Natural killer cell treated with Interleukin-12 subunit alpha and Interleukin-12 subunit beta and Interleukin-15 and Interleukin-18, amount 100 ng/mL, for 72 hours (primary cell): ENCODE data around the gene HRH4. TPM values are rescaled to one million over a fixed set of nuclear protein-coding genes. Genes with fewer than 3 reads are reported as not detected.

ENCODE experiments used
- ATAC-seq, 2 donors: fragments of 150-1000 bp; cut with Tn5 transposase in 1 of 2; sonication (Bioruptor Pico), chemical (Tn5 transposase) in 1 of 2; 2 replicates each; pipeline ENCODE4 v1.10.0; 2021
- DNase-seq: peaks from one replicate; pipeline ENCODE4 v3.0.0; 2022; ENCODE audit warnings: low spot score
- H3K27ac Mint-ChIP-seq, 2 donors: 1 replicate in 1 of 2; 2 replicates in 1 of 2; pipeline ENCODE4 v1.8.0; 2022; ENCODE audit warnings: mixed read lengths in 2 of 2, mild to moderate bottlenecking in 1 of 2, moderate library complexity in 1 of 2
- H3K27me3 Mint-ChIP-seq, 2 donors: 1 replicate in 1 of 2; 2 replicates in 1 of 2; pipeline ENCODE4 v1.8.0; 2022; ENCODE audit warnings: mixed read lengths in 2 of 2
- H3K36me3 Mint-ChIP-seq: one replicate; pipeline ENCODE4 v1.8.0; 2022; ENCODE audit warnings: mixed read lengths
- H3K4me1 Mint-ChIP-seq, 2 donors: 1 replicate in 1 of 2; 2 replicates in 1 of 2; pipeline ENCODE4 v1.8.0; 2022; ENCODE audit warnings: low read depth in 2 of 2, mixed read lengths in 2 of 2, mild to moderate bottlenecking in 1 of 2
- H3K4me3 Mint-ChIP-seq: one replicate; pipeline ENCODE4 v1.8.0; 2022; ENCODE audit warnings: mixed read lengths
- H3K9me3 Mint-ChIP-seq: 2 replicates; pipeline ENCODE4 v1.8.0; 2022; ENCODE audit warnings: mixed read lengths
- total RNA-seq, 2 donors: library from RNA; stranded (reverse); gene quantifications; one replicate each; pipeline ENCODE4 v1.2.3, GENCODE V29; 2022

The HRH4 gene
- total RNA-seq, 2 donors from 2014 or later, result 0.53 TPM; not detected in 1

GRCh38 chr18:24475926-24476589 lies 15.6 kb downstream of the HRH4 start:
- Mint-ChIP-seq H3K9me3 (no peaks in the 10 kb centered on the region), H3K27me3 (peaks cover 18 to 23% of the 10 kb centered on the region in 2 donors), H3K27ac (no peak overlapping the region), H3K36me3 (no peaks in the 10 kb centered on the region), H3K4me3 (no peak overlapping the region), H3K4me1 (no peaks in the 10 kb centered on the region)
- no peak for ATAC-seq
- DNase-seq, result no peak

GRCh38 chr18:24479371-24479770 lies 18.9 kb downstream of the HRH4 start:
- ATAC-seq (no peak), DNase-seq (no peak)
- no peak overlapping the region for H3K4me3 Mint-ChIP-seq
- H3K27ac Mint-ChIP-seq, result no peak overlapping the region
- peaks cover 8 to 23% of the 10 kb centered on the region in 2 donors for H3K27me3 Mint-ChIP-seq
- H3K9me3 Mint-ChIP-seq, result no peaks in the 10 kb centered on the region
- no peaks in the 10 kb centered on the region for H3K36me3 Mint-ChIP-seq
- H3K4me1 Mint-ChIP-seq, result no peaks in the 10 kb centered on the region

- Mint-ChIP-seq H3K27ac (no peak overlapping the region), H3K9me3 (no peaks in the 10 kb centered on the region), H3K4me3 (no peak overlapping the region), H3K27me3 (peaks cover 13% of the 10 kb centered on the region in 2 donors), H3K36me3 (no peaks in the 10 kb centered on the region), H3K4me1 (peaks cover 0 to 4% of the 10 kb centered on the region in 2 donors)
- ATAC-seq, result no peak
- no peak for DNase-seq
These were observed 22.4 kb downstream of the HRH4 start for GRCh38 chr18:24482821-24483220.

DNA sequence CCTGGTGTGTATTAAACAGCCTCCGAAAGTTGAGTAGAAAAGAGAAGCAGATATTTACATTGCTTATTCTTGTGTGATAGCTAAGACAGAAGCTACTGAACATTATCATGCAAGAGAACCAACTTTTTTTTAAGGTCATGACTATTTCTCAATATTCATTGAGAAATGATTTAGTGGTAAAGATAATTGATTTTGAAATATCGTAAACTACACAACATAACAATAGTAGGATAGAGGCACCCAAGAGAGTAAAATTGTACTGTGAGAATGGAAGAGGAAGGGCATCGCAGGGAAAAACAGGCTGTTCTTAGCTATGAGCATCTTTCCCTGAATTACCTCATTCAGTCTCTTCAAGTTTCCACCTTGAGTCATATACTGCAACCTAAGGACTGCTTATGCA lies 25.2 kb downstream of the HRH4 start:
- Mint-ChIP-seq H3K4me1 (peaks cover 7 to 14% of the 10 kb centered on the region in 2 donors), H3K4me3 (no peak overlapping the region), H3K36me3 (no peaks in the 10 kb centered on the region), H3K27me3 (peaks cover 15 to 16% of the 10 kb centered on the region in 2 donors), H3K9me3 (no peaks in the 10 kb centered on the region), H3K27ac (no peak overlapping the region)
- DNase-seq, result no peak
- no peak for ATAC-seq

DNA sequence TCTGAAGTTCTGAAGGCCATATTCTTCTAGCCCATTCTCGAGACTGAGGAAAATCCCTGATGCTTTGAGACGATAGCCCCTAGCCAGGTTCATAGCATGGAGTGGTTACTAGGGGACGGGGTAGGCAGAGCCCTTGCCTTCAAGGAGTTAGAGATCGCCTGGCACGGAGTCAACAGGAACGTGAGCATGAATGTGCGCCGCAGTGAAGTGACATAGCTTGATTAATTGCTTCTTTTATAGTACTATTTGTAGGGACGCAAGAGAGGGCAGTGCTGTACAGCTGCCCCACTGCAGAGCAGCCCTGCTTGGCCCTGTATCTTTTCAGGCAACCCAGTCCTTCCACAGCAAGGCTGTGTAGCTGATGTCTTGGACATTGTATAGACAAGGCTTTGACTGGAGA lies 26.2 kb downstream of the HRH4 start:
- Mint-ChIP-seq H3K27me3 (peaks cover 15 to 16% of the 10 kb centered on the region in 2 donors), H3K27ac (no peak overlapping the region), H3K9me3 (no peaks in the 10 kb centered on the region), H3K4me1 (peaks cover 8 to 16% of the 10 kb centered on the region in 2 donors), H3K36me3 (no peaks in the 10 kb centered on the region), H3K4me3 (no peak overlapping the region)
- no peak for DNase-seq
- ATAC-seq, result no peak

DNA sequence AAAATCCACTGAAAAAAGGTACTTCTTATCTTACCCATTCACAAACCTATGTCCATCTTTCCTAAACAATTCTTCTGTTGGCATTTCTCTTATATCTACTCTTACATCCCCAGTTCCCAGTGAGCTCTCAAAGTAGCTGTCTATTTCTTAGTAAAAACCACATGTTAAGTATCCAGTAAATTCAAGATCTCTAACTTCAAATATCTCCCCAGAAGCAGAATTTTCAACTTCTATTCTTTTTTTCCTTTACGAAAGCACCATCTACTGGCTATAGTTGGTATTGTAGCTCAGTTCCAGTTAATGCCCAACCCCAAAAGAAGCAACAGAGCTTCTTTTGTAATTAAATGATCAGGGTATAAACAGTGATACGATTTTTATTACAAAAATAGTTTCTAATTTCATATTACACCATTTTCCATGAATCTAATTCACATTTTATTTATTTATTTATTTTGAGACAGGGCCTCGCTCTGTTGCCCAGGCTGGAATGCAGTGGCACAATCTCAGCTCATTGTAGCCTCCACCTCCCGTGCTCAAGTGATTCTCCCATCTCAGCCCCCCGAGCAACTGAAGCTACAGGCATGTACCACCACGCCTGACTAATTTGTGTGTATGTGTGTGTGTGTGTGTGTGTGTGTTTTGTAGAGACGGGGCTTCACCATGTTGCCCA lies 28.5 kb downstream of the HRH4 start:
- no peak for DNase-seq
- H3K27ac Mint-ChIP-seq, result peak overlapping the region in 1 of 2 donors; percentile 3
- ATAC-seq, result no peak
- peaks cover 15 to 28% of the 10 kb centered on the region in 2 donors for H3K27me3 Mint-ChIP-seq
- H3K4me3 Mint-ChIP-seq, result no peak overlapping the region
- H3K36me3 Mint-ChIP-seq, result no peaks in the 10 kb centered on the region
- peaks cover 20 to 37% of the 10 kb centered on the region in 2 donors for H3K4me1 Mint-ChIP-seq
- H3K9me3 Mint-ChIP-seq, result no peaks in the 10 kb centered on the region

GRCh38 chr18:24490539-24490938 lies 30.1 kb downstream of the HRH4 start:
- ATAC-seq (no peak), DNase-seq (no peak)
- H3K27me3 Mint-ChIP-seq, result peaks cover 24 to 33% of the 10 kb centered on the region in 2 donors
- H3K4me1 Mint-ChIP-seq, result peaks cover 31 to 51% of the 10 kb centered on the region in 2 donors
- no peaks in the 10 kb centered on the region for H3K9me3 Mint-ChIP-seq
- no peak overlapping the region for H3K4me3 Mint-ChIP-seq
- no peaks in the 10 kb centered on the region for H3K36me3 Mint-ChIP-seq
- peak overlapping the region in 1 of 2 donors; percentile 21 for H3K27ac Mint-ChIP-seq

GRCh38 chr18:24491927-24492834 lies 31.7 kb downstream of the HRH4 start:
- H3K9me3 Mint-ChIP-seq, result no peaks in the 10 kb centered on the region
- H3K4me1 Mint-ChIP-seq, result peaks cover 31 to 51% of the 10 kb centered on the region in 2 donors
- peak overlapping the region; percentile 57 for H3K4me3 Mint-ChIP-seq
- peak; percentile 75 to 86 for ATAC-seq
- peaks cover 32 to 35% of the 10 kb centered on the region in 2 donors for H3K27me3 Mint-ChIP-seq
- no peaks in the 10 kb centered on the region for H3K36me3 Mint-ChIP-seq
- H3K27ac Mint-ChIP-seq, result no peak overlapping the region
- DNase-seq, result no peak

DNA sequence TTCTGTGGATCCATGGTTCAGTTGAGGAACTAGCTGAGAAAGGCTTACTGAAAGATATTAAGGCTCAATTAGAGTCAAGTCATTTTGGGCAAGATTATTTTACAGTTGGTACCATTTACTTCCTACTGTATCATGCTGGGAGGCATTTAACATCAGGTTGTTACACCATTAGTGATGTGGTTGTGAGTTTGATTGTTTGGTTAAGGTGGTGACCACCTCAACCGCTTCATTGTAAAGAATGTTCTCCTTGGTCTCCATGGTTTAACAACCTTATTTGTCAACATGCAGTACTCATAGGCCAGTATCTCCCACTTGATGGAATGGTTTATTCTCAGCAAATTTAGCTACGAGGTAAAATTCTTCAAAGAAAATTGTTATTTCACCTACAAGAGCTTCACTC lies 34.1 kb downstream of the HRH4 start:
- DNase-seq, result no peak
- no peak for ATAC-seq
- no peak overlapping the region for H3K4me3 Mint-ChIP-seq

DNA sequence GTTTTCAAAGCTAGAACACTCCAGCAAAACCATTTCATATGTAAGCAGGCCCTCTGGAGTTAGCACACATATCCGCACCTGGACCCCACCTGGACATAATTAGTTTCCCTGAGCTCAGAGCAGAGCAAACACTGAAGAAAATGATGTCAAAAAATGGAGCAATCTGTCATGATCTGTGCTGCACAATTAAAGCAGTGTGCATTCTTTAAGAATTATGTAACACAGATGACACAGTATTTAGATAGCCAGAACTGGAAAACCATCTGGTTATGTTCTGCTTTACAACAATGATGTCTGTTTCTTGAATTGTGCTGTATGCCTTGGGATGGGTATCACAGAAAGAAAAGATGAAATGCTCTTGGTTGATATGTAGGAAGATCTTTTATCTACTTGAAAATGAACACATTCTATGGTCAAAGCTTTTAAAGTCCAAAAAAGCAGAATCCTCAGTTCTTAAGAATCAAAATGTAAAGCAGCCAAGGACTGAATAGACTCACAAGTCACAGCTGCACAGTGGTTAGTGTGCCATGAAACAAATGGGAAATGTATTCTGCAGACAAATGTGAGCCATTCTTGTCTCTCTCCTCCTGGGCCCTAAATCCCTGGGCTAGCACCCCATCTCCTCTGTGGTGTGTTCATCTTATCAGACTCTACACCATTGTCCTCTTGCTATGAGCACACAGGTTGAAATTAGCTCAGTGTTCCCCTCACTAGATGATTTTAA lies 36.8 kb downstream of the HRH4 start:
- Mint-ChIP-seq H3K27me3 (peaks cover 23 to 46% of the 10 kb centered on the region in 2 donors), H3K27ac (no peak overlapping the region), H3K9me3 (no peaks in the 10 kb centered on the region), H3K4me1 (peaks cover 17 to 33% of the 10 kb centered on the region in 2 donors), H3K4me3 (no peak overlapping the region), H3K36me3 (no peaks in the 10 kb centered on the region)
- DNase-seq (no peak), ATAC-seq (no peak)

More for the DNA sequence above, 34.1 kb downstream of the HRH4 start:
- H3K36me3 Mint-ChIP-seq, result no peaks in the 10 kb centered on the region
- peaks cover 24 to 37% of the 10 kb centered on the region in 2 donors for H3K4me1 Mint-ChIP-seq
- no peaks in the 10 kb centered on the region for H3K9me3 Mint-ChIP-seq
- peak overlapping the region in 1 of 2 donors; percentile 10 for H3K27ac Mint-ChIP-seq
- peaks cover 17 to 37% of the 10 kb centered on the region in 2 donors for H3K27me3 Mint-ChIP-seq

DNA sequence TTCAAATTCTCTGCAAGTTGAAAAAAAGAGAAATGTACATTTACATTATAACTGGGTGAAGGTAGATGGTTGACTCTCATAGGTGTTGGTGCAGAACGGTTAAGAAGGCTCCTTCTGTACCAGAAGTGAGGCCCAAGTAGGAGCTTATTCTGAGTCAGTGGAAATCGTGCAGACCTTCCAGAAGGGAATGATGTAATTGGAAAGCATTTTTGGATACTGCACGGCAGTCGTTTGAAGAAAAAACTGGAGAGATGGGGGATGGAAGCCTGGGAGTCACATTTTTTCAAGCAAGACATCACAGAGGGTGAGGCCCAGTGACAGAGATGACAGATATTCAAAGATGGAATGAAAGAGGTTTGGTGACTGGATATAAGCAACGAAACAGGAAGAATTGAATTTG lies 39.4 kb downstream of the HRH4 start:
- H3K4me1 Mint-ChIP-seq, result peaks cover 6 to 10% of the 10 kb centered on the region in 2 donors
- H3K36me3 Mint-ChIP-seq, result no peaks in the 10 kb centered on the region
- H3K9me3 Mint-ChIP-seq, result no peaks in the 10 kb centered on the region
- H3K4me3 Mint-ChIP-seq, result no peak overlapping the region
- no peak for DNase-seq
- no peak overlapping the region for H3K27ac Mint-ChIP-seq
- H3K27me3 Mint-ChIP-seq, result peaks cover 21 to 38% of the 10 kb centered on the region in 2 donors
- ATAC-seq, result no peak

GRCh38 chr18:24500217-24500616 lies 39.8 kb downstream of the HRH4 start:
- Mint-ChIP-seq H3K27ac (no peak overlapping the region), H3K36me3 (no peaks in the 10 kb centered on the region), H3K9me3 (no peaks in the 10 kb centered on the region), H3K4me3 (no peak overlapping the region), H3K4me1 (peaks cover 2 to 6% of the 10 kb centered on the region in 2 donors), H3K27me3 (peaks cover 17 to 34% of the 10 kb centered on the region in 2 donors)
- ATAC-seq (peak in 1 of 2 donors; percentile 52), DNase-seq (no peak)

GRCh38 chr18:24500766-24501165 lies 40.3 kb downstream of the HRH4 start:
- H3K36me3 Mint-ChIP-seq, result no peaks in the 10 kb centered on the region
- no peak overlapping the region for H3K27ac Mint-ChIP-seq
- no peaks in the 10 kb centered on the region for H3K9me3 Mint-ChIP-seq
- peaks cover 15 to 34% of the 10 kb centered on the region in 2 donors for H3K27me3 Mint-ChIP-seq
- no peak overlapping the region for H3K4me3 Mint-ChIP-seq
- no peak for ATAC-seq
- H3K4me1 Mint-ChIP-seq, result peaks cover 2 to 4% of the 10 kb centered on the region in 2 donors
- no peak for DNase-seq
